Measurements from ENCODE around the gene DBF4B. TPM values are rescaled to one million over a fixed set of nuclear protein-coding genes. Genes with fewer than 3 reads are reported as not detected.

DBF4B gene
- total and polyA plus RNA-seq, 7 donors: 0.60 to 7.8 (median 4.6) TPM

GRCh38 chr17:44763170-44763569, 54.7 kb downstream of the DBF4B start:
- no peak for TF ChIP-seq POLR2A (IDR thresholded peaks at IDR 0.05)
- TF ChIP-seq EP300 (IDR thresholded peaks at IDR 0.05): no peak
- no peak for TF ChIP-seq POLR2AphosphoS5 (IDR thresholded peaks at IDR 0.05)
- no peak for TF ChIP-seq CTCF (IDR thresholded peaks at IDR 0.05)
- Histone ChIP-seq H3K4me1 (peaks cover 0 to 15% (median 14%) of the 10 kb centered on the region in 4 donors), H3K9me3 (no peaks in the 10 kb centered on the region), H3K4me3 (no peak overlapping the region), H3K27ac (no peak overlapping the region), H3K27me3 (peaks cover 14 to 44% (median 33%) of the 10 kb centered on the region in 3 donors), H3K36me3 (no peaks in the 10 kb centered on the region)
- WGBS, 2 donors: 73 to 84% methylated on average over 5 of the region's 5 CpGs
- intact Hi-C loops (cut with DNase I): no loop called here
- no peak for DNase-seq

GRCh38 chr17:44765965-44766364, 57.5 kb downstream of the DBF4B start:
- no peak for DNase-seq
- Histone ChIP-seq H3K36me3 (no peaks in the 10 kb centered on the region), H3K27me3 (peaks cover 0 to 19% (median 10%) of the 10 kb centered on the region in 3 donors), H3K27ac (no peak overlapping the region), H3K9me3 (no peaks in the 10 kb centered on the region), H3K4me3 (no peak overlapping the region), H3K4me1 (no peaks in the 10 kb centered on the region)
- WGBS, 2 donors: 46 to 72% methylated on average over 11 of the region's 11 CpGs
- TF ChIP-seq EP300 (IDR thresholded peaks at IDR 0.05): no peak
- intact Hi-C loops (cut with DNase I): no loop called here

- H3K36me3 ChIP-seq: no peaks in the 10 kb centered on the region
- no peaks in the 10 kb centered on the region for H3K9me3 ChIP-seq
- H3K4me3 ChIP-seq: no peak overlapping the region
- peaks cover 0 to 13% (median 4%) of the 10 kb centered on the region in 3 donors for H3K27me3 ChIP-seq
- 50 to 63% methylated on average over 8 of the region's 8 CpGs for WGBS, 2 donors
- H3K4me1 ChIP-seq: no peaks in the 10 kb centered on the region
- no peak overlapping the region for H3K27ac ChIP-seq
- TF ChIP-seq POLR2AphosphoS5 (IDR thresholded peaks at IDR 0.05) (no peak), EP300 (IDR thresholded peaks at IDR 0.05) (no peak), POLR2A (IDR thresholded peaks at IDR 0.05) (no peak), CTCF (IDR thresholded peaks at IDR 0.05) (no peak)
- DNase-seq: peak; percentile 46
- intact Hi-C loops (cut with DNase I): no loop called here
Measured at GRCh38 chr17:44766409-44767038, 58.1 kb downstream of the DBF4B start.

GRCh38 chr17:44767493-44767892, 59.0 kb downstream of the DBF4B start:
- peaks cover under 1 to 10% (median 6%) of the 10 kb centered on the region in 3 donors for H3K27me3 ChIP-seq
- H3K4me1 ChIP-seq: no peaks in the 10 kb centered on the region
- H3K36me3 ChIP-seq: no peaks in the 10 kb centered on the region
- no peak for TF ChIP-seq EP300 (IDR thresholded peaks at IDR 0.05)
- TF ChIP-seq POLR2AphosphoS5 (IDR thresholded peaks at IDR 0.05): no peak
- no peak for TF ChIP-seq POLR2A (IDR thresholded peaks at IDR 0.05)
- no peak for TF ChIP-seq CTCF (IDR thresholded peaks at IDR 0.05)
- 44 to 48% methylated on average over 4 of the region's 4 CpGs for WGBS, 2 donors
- H3K9me3 ChIP-seq: no peaks in the 10 kb centered on the region
- H3K4me3 ChIP-seq: no peak overlapping the region
- no peak overlapping the region for H3K27ac ChIP-seq
- intact Hi-C loops (cut with DNase I): no loop called here
- DNase-seq: no peak

GRCh38 chr17:44768505-44769142, 60.2 kb downstream of the DBF4B start:
- H3K9me3 ChIP-seq: no peaks in the 10 kb centered on the region
- peaks cover 5 to 10% (median 9%) of the 10 kb centered on the region in 3 donors for H3K27me3 ChIP-seq
- H3K27ac ChIP-seq: no peak overlapping the region
- no peak for DNase-seq
- no peak for TF ChIP-seq POLR2A (IDR thresholded peaks at IDR 0.05)
- no peak for TF ChIP-seq EP300 (IDR thresholded peaks at IDR 0.05)
- no peaks in the 10 kb centered on the region for H3K4me1 ChIP-seq
- no peaks in the 10 kb centered on the region for H3K36me3 ChIP-seq
- intact Hi-C loops (cut with DNase I): no loop called here
- H3K4me3 ChIP-seq: no peak overlapping the region
- WGBS, 2 donors: 55 to 78% methylated on average over 11 of the region's 11 CpGs

Measured in sigmoid colon (tissue), 7 donors.